ENCODE data around the gene KIAA0319L.

GRCh38 chr1:35563166-35563565 is 6.0 kb upstream of the KIAA0319L start:
- TF ChIP-seq CTCF (IDR thresholded peaks at IDR 0.05) (no peak), POLR2A (IDR thresholded peaks at IDR 0.05) (no peak)
